Kidney epithelial cell (primary cell): ENCODE measurements around the gene DCHS2. TPM values are rescaled to one million over a fixed set of nuclear protein-coding genes. Genes with fewer than 3 reads are reported as not detected.

ENCODE experiments used
- DNase-seq: peaks from one replicate; pipeline ENCODE4 v3.0.0-alpha.2; 2010; ENCODE audit warnings: low read depth
- H3K27me3 ChIP-seq: 2 replicates; pipeline ENCODE4 v1.6.0; 2011; ENCODE audit warnings: low read length; ENCODE audit not compliant: control insufficient read depth, insufficient read depth
- H3K36me3 ChIP-seq: 2 replicates; pipeline ENCODE4 v1.5.1; 2011; ENCODE audit warnings: low read length; ENCODE audit not compliant: control insufficient read depth, insufficient read depth
- H3K4me3 ChIP-seq: 2 replicates; pipeline ENCODE4 v1.5.1; 2011; ENCODE audit warnings: low read depth, mild to moderate bottlenecking, control low read depth, low read length
- CTCF ChIP-seq: IDR thresholded peaks from 2 replicates; pipeline ENCODE4 v1.5.1; 2011; ENCODE audit warnings: mild to moderate bottlenecking, moderate library complexity, low read length, control low read depth, inconsistent platforms; ENCODE audit not compliant: insufficient read depth, poor library complexity, severe bottlenecking
- total RNA-seq: library from RNA; depleted of rRNA; stranded (reverse); fragments of >200 nt; gene quantifications from 2 replicates; pipeline ENCODE4 v1.2.3, GENCODE V29; 2015

Gene DCHS2
- total RNA-seq, 1 donor from 2014 or later = 0.75 TPM

GRCh38 chr4:154495867-154496266 lies 4.3 kb upstream of the DCHS2 start:
- no peak for TF ChIP-seq CTCF
- Histone ChIP-seq H3K4me3 (no peak overlapping the region), H3K36me3 (no peaks in the 10 kb centered on the region), H3K27me3 (peaks cover 17% of the 10 kb centered on the region)
- no peak for DNase-seq

- no peaks in the 10 kb centered on the region for H3K36me3 ChIP-seq
- TF ChIP-seq CTCF = no peak
- no peak for DNase-seq
- no peak overlapping the region for H3K4me3 ChIP-seq
- peaks cover 41% of the 10 kb centered on the region for H3K27me3 ChIP-seq
These were observed 689 bp upstream of the DCHS2 start for GRCh38 chr4:154492288-154492687.

- no peak for TF ChIP-seq CTCF
- DNase-seq = no peak
These were observed 837 bp downstream of the DCHS2 start for GRCh38 chr4:154490583-154491340.

GRCh38 chr4:154490234-154490582 lies 1.4 kb downstream of the DCHS2 start:
- TF ChIP-seq CTCF = no peak
- H3K4me3 ChIP-seq = no peak overlapping the region
- H3K27me3 ChIP-seq = peaks cover 43% of the 10 kb centered on the region
- no peak for DNase-seq
- H3K36me3 ChIP-seq = no peaks in the 10 kb centered on the region

More at GRCh38 chr4:154490583-154491340, 837 bp downstream of the DCHS2 start:
- H3K36me3 ChIP-seq = no peaks in the 10 kb centered on the region
- peak overlapping the region; percentile 18 for H3K4me3 ChIP-seq
- H3K27me3 ChIP-seq = peaks cover 43% of the 10 kb centered on the region

- Histone ChIP-seq H3K4me3 (no peak overlapping the region), H3K36me3 (no peaks in the 10 kb centered on the region), H3K27me3 (peaks cover 43% of the 10 kb centered on the region)
- no peak for TF ChIP-seq CTCF
- no peak for DNase-seq
These were observed 1.9 kb downstream of the DCHS2 start for GRCh38 chr4:154489558-154490233.
